OCI-LY7 (cell line): ENCODE measurements around the gene ARSK.

Experiments used
- CTCF ChIP-seq: fragments of 200-600 bp; sonication (generic); conservative IDR thresholded peaks from 2 replicates; pipeline ENCODE4 v1.5.1; 2014; ENCODE audit warnings: mild to moderate bottlenecking, antibody characterized with exemption, low read length, moderate library complexity, mixed read lengths
- EZH2phosphoT487 ChIP-seq: fragments of 200-600 bp; sonication (generic); IDR thresholded peaks from 2 replicates; pipeline ENCODE4 v1.6.1; 2018; ENCODE audit warnings: low read depth, borderline replicate concordance, mild to moderate bottlenecking, mixed run types, antibody characterized with exemption, low read length, moderate library complexity, mixed read lengths

DNA sequence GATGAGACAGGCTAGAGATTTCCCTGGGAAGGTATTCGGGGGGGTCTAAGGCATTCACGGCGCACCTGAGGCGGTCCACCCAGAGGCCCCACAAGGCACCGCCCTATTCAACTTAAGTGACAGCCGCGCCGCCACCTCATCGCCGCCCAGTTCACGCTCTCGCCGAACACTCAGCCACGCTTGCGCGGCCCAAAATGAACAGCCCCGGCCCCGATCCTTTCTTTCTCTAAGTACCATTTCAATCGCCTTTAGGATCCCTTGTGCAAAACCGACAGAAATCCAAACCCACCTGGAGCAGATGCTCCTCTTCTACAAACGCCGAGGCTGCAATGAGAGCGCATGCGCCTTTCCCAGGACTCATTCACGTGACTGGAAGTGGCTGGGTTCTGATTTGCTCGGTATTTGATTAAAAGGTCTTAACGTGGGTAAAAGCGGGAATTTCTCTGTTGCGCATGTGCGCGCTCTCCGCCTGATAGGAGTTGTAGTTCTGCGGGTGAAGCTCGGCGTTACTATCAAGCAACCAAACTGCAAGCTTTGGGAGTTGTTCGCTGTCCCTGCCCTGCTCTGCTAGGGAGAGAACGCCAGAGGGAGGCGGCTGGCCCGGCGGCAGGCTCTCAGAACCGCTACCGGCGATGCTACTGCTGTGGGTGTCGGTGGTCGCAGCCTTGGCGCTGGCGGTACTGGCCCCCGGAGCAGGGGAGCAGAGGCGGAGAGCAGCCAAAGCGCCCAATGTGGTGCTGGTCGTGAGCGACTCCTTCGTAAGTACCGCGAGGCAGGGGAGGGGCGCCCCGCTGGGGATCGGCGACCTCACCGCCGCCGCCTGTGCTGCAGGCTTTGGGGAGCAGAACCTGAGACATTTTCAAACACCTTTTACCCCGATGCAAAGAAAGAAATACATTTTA lies at the start of gene ARSK, which contains the start of gene SKIC3:
- TF ChIP-seq CTCF (0 out of 2 replicates have a peak, but pooled peaks have one; percentile 30), EZH2phosphoT487 (no peak)
